GM12801 (cell line): ENCODE results near the gene CD1C.

Source experiments
- TF ChIP-seq, protein P1 (sequence below): IDR thresholded peaks from one replicate; pipeline ENCODE4 v1.5.1; 2011; ENCODE audit warnings: control low read depth; ENCODE audit not compliant: insufficient read length; ENCODE audit errors: extremely low read depth

The CD1C gene

DNA sequence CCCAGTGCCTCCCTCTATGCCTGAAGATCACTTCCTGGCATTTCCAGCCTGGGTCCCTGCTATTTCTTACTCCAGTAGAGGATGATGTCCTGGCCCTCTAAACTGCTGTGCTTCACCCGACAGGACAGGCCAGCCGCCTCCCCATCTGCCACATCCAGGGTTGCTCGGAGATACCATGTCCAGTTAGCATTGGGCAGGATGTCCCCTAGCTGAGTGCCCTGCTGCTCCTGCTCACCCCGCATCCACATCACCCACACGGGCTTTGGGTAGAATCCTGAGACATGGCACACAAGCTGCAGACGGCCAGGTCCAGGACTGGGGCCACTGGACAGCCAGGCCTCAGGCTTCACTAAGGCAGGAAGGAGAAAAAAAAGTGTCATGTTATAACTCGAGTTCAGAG is 39.6 kb downstream of the CD1C start:
- TF ChIP-seq, protein P1, sequence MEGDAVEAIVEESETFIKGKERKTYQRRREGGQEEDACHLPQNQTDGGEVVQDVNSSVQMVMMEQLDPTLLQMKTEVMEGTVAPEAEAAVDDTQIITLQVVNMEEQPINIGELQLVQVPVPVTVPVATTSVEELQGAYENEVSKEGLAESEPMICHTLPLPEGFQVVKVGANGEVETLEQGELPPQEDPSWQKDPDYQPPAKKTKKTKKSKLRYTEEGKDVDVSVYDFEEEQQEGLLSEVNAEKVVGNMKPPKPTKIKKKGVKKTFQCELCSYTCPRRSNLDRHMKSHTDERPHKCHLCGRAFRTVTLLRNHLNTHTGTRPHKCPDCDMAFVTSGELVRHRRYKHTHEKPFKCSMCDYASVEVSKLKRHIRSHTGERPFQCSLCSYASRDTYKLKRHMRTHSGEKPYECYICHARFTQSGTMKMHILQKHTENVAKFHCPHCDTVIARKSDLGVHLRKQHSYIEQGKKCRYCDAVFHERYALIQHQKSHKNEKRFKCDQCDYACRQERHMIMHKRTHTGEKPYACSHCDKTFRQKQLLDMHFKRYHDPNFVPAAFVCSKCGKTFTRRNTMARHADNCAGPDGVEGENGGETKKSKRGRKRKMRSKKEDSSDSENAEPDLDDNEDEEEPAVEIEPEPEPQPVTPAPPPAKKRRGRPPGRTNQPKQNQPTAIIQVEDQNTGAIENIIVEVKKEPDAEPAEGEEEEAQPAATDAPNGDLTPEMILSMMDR: no peak

DNA sequence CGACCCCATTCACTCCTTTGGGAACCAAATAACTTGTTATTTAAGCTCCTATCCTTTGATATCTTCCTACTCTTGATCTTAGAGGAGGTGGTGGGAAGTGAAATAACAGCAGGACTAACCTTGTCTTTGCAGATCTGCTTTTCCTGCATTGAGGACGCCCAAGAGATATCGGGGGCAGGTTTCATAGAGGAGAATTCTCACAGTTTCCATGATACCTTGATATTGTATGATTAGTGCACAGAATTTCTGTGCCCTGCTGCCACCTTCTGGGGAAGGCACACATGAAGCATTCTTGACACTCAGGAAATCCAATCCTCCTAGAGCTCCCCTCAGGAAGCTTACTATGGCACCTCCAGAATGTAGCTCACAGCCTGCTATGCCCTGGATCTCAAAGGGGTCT is 40.0 kb downstream of the CD1C start:
- TF ChIP-seq, protein P1: no peak

DNA sequence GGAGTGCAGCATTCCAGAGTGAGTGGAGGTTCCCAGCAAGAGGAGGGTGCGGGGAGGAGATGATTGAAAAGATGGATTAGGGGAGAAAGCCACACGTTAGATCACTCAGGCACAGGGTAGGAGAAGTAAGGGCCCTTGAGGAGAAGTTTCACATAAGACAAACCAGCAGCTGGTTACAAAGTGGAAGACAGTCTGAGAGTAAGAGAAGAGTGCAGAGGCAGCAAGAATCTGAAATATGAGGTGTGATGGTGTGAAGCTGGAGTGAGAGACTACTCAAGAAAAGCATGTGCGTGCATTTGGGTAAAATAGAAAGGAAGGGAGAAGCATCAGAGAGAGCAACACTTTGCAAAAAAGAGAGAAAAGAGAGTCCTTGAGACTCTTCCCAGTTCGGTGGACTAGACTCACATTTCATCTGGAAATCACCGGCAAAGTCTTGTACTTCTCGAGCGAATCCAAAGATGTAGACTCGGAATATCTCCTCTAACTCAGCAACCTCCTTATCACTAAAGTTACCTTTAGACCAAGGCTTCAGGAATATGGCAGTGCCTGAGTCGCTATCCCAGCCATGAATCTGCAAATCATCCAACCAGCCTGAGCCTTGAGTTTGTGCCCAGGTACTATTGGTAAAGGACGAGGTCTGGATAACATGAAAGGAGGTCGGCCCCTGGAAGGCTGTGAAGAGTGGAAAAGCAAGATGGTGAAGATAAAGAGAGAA is 40.8 kb downstream of the CD1C start:
- TF ChIP-seq, protein P1: no peak

DNA sequence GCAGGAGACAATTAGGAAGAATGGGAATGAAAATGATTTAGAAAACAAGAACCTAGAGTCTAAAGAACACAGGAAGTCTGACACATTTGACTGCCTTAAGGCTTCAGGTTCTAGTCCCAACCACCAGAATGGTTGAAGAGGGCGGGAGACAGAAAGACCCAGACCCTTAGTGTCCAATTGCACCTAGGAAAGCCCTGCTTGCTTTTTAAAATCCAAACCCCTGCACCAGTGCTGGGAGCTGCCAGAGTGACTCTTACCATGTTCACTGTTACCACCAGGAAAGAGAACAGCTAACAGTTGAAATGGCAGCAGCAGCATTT is 41.3 kb downstream of the CD1C start:
- TF ChIP-seq, protein P1: no peak

DNA sequence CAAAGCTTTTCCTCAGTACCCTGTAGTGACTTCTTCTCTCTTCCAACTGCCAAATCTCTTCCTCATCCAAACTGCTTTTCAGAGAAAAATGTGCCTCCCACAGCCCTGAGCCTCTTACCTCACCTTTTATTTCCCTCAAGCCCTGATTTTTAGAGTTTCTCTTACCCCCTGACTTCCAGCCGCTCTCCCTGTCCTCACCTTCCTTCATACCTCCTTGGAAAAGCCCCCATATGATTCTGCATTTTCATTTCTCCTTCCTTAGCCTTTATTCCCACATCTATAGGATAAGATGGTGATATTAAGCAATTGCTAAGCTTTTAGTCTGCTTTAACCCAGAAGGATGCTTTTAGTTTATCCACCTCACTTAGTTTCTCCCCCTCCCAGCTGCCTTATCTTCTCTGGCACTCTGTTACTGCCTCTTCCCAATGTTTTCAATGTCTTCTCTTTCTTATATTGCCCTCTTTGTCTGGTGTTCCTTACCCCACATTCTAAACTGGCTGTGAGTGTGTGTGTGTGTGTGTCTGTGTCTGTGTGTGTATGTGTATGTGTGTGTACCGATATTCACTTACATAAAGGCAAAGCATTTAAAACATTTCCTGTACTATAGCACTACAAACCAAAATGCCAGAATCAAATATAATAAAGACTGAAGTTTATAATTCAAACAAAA is 41.9 kb downstream of the CD1C start, which contains the start of gene CD1B:
TSS of gene CD1B (minus strand) at position 51 of the 670 bp plus-strand sequence. CDS start 108 bp downstream, outside the sequence.
- TF ChIP-seq, protein P1: no peak

DNA sequence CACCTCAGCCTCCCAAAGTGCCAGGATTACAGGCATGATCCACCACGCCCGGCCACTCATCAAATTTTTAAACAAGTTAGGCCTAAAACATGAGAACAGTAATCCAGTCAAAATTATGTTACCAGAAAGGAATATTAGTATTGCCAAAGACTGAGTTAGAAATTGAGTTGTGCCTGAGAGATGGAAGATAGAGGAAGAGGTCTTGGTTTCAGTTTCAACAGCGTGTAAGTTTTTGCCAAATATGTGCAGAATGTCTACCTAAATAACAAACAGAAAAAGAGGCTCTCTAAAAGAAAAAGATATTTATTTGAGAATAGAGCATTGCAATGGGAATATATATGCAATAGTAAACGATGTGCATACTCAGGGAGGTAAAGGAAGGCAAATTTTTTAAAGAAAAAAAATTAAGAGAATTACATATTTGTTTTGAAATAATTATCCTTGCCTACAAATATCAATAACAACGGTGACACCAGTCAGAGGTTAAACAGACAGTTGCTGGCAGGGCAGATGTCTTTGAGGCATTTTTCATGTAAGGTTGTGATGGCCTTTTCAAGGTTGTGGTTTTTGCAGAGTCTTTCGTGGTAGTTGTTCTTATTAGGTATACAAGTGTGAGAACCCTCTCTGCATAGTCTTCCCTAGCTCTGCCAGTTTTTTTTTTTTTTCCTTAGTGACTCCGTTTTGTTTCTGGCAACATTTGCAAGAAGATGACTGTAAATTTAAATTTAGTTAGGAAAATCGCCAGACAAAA is 43.9 kb downstream of the CD1C start:
- TF ChIP-seq, protein P1: no peak

DNA sequence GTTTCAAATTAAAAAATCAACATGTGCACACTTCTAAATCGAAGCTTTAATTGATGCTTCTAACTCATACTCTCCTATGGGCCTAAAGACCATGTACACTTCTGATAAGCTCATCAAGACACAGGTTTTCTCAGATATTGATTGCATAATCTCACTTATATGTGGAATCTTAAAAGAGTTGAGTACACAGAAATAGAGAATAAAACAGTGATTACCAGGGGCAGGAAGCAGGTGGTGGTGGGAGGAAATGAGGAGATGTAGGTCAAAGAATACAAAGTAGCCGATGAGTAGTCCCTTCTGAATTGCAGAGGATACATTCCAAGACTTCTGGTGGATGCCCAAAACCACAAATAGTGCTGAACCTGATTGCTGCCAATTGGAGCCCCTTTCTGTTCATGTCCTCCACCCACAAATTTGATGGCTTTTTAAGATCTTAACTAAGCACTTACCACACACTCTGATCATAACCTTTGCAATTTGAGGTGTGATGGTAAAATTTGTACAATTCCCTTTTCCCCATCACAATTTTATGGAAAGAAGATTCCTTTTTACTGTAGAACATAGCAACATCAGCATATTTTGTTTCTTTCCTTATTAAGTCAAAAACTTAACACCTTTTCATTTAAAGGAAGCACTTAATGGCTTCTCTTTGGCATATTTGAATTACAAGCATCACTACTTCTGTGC is 44.9 kb downstream of the CD1C start:
- TF ChIP-seq, protein P1: no peak
